IMR-90 (cell line): ENCODE results near the gene BSPH1. TPM values are rescaled to one million over a fixed set of nuclear protein-coding genes. Genes with fewer than 3 reads are reported as not detected.

Experiments
- ATAC-seq: fragments of 200-7000 bp; cut with Tn5 transposase; 2 replicates; pipeline ENCODE4 v1.9.1; 2020; ENCODE audit warnings: low read depth, mild to moderate bottlenecking, moderate library complexity
- BruUV-seq: library from RNA; stranded (reverse); fragments of 400-500 nt; replicated peaks from 2 replicates; lab custom pipeline; 2021; lab: Mats Ljungman, UMichigan
- CTCF ChIA-PET: fragments of 300-600 bp; formaldehyde crosslinking; extraction: SDS; loops from one replicate; lab custom pipeline; 2021; ENCODE audit warnings: antibody characterized with exemption; lab: Yijun Ruan, JAX
- POLR2A ChIA-PET: fragments of 300-600 bp; sonication (Branson Sonifier 250); formaldehyde crosslinking; loops from one replicate; lab custom pipeline; 2022; ENCODE audit warnings: antibody characterized with exemption; ENCODE audit not compliant: unreplicated experiment; lab: Charles Lee
- DNase-seq: peaks from one replicate; pipeline ENCODE4 v3.0.0; 2013
- H2AFZ ChIP-seq: replicated peaks from 2 replicates; pipeline ENCODE3; 2013; ENCODE audit warnings: low read length, mild to moderate bottlenecking; ENCODE audit not compliant: poor library complexity
- H2AK5ac ChIP-seq: 2 replicates; pipeline ENCODE4 v1.6.1; 2013; ENCODE audit warnings: low read depth, low read length, inconsistent platforms
- H2AK9ac ChIP-seq: replicated peaks from 2 replicates; pipeline ENCODE3; 2013; ENCODE audit warnings: mild to moderate bottlenecking, low read depth, low read length, moderate library complexity; ENCODE audit not compliant: poor library complexity
- H2BK120ac ChIP-seq: 2 replicates; pipeline ENCODE4 v1.6.1; 2013; ENCODE audit warnings: low read depth, low read length, inconsistent platforms
- H2BK15ac ChIP-seq: 3 replicates; pipeline ENCODE4 v1.6.1; 2013; ENCODE audit warnings: low read depth, low read length, inconsistent platforms
- H2BK20ac ChIP-seq: 2 replicates; pipeline ENCODE4 v1.6.1; 2013; ENCODE audit warnings: low read depth, mild to moderate bottlenecking, inconsistent platforms, low read length, moderate library complexity
- H2BK5ac ChIP-seq: 2 replicates; pipeline ENCODE4 v1.6.1; 2013; ENCODE audit warnings: mild to moderate bottlenecking, low read depth, low read length, inconsistent platforms; ENCODE audit not compliant: poor library complexity, severe bottlenecking
- H3K14ac ChIP-seq: replicated peaks from 2 replicates; pipeline ENCODE4 v1.6.1; 2013; ENCODE audit warnings: low read depth, low read length, inconsistent platforms
- H3K18ac ChIP-seq: 2 replicates; pipeline ENCODE4 v1.6.1; 2013; ENCODE audit warnings: low read depth, low read length, control low read depth
- H3K23ac ChIP-seq: 2 replicates; pipeline ENCODE4 v1.6.1; 2013; ENCODE audit warnings: low read depth, low read length, inconsistent platforms
- H3K27ac ChIP-seq: 2 replicates; pipeline ENCODE4 v1.5.1; 2013; ENCODE audit warnings: mild to moderate bottlenecking, control low read depth, low read length; ENCODE audit not compliant: insufficient read depth
- H3K27me3 ChIP-seq: 2 replicates; pipeline ENCODE4 v1.6.1; 2013; ENCODE audit warnings: low read length; ENCODE audit not compliant: control insufficient read depth, insufficient read depth
- H3K36me3 ChIP-seq: 2 replicates; pipeline ENCODE4 v1.6.1; 2013; ENCODE audit warnings: low read length, mixed read lengths; ENCODE audit not compliant: control insufficient read depth, insufficient read depth
- H3K4ac ChIP-seq: 2 replicates; pipeline ENCODE4 v1.6.1; 2013; ENCODE audit warnings: low read depth, low read length, inconsistent platforms
- H3K4me1 ChIP-seq: 2 replicates; pipeline ENCODE4 v1.6.1; 2013; ENCODE audit warnings: low read length, mixed read lengths; ENCODE audit not compliant: control insufficient read depth, insufficient read depth
- H3K4me2 ChIP-seq: 2 replicates; pipeline ENCODE4 v1.6.1; 2013; ENCODE audit warnings: low read depth, mild to moderate bottlenecking, control low read depth, low read length, moderate library complexity
- H3K4me3 ChIP-seq: 2 replicates; pipeline ENCODE4 v1.5.1; 2013; ENCODE audit warnings: low read depth, mild to moderate bottlenecking, control low read depth, low read length, moderate library complexity; ENCODE audit not compliant: insufficient read depth
- H3K56ac ChIP-seq: 2 replicates; pipeline ENCODE4 v1.6.1; 2013; ENCODE audit warnings: low read length, inconsistent platforms; ENCODE audit not compliant: insufficient read depth; ENCODE audit errors: extremely low read depth
- H3K79me1 ChIP-seq, 2 experiments: 2 replicates each; pipeline ENCODE4 v1.6.1; 2013; ENCODE audit warnings: low read length in 2 of 2, inconsistent platforms in 1 of 2, low read depth in 1 of 2
- H3K9ac ChIP-seq: 2 replicates; pipeline ENCODE4 v1.6.1; 2013; ENCODE audit warnings: low read depth, low read length, control low read depth
- H3K9me1 ChIP-seq: 2 replicates; pipeline ENCODE4 v1.6.1; 2013; ENCODE audit warnings: low read length, inconsistent platforms; ENCODE audit not compliant: insufficient read depth
- H3K9me3 ChIP-seq: 2 replicates; pipeline ENCODE4 v1.6.1; 2013; ENCODE audit warnings: low read length; ENCODE audit not compliant: control insufficient read depth, insufficient read depth
- H4K20me1 ChIP-seq: 2 replicates; pipeline ENCODE4 v1.6.1; 2013; ENCODE audit warnings: low read length, inconsistent platforms; ENCODE audit not compliant: insufficient read depth
- H4K5ac ChIP-seq: 2 replicates; pipeline ENCODE4 v1.6.1; 2013; ENCODE audit warnings: mild to moderate bottlenecking, low read depth, low read length, control low read depth
- H4K8ac ChIP-seq, 2 experiments: 2 replicates each; pipeline ENCODE4 v1.6.1; 2013; ENCODE audit warnings: low read depth in 2 of 2, low read length in 2 of 2, control low read depth in 1 of 2, inconsistent platforms in 1 of 2
- H4K91ac ChIP-seq: 2 replicates; pipeline ENCODE4 v1.6.1; 2013; ENCODE audit warnings: low read depth, low read length, inconsistent platforms; ENCODE audit not compliant: insufficient read depth
- BHLHE40 ChIP-seq: fragments of 150-350 bp; IDR thresholded peaks from 2 replicates; pipeline ENCODE4 v1.6.1; 2016; ENCODE audit warnings: mild to moderate bottlenecking, low read depth, low read length
- CEBPB ChIP-seq: IDR thresholded peaks from 2 replicates; pipeline ENCODE4 v1.6.1; 2012; ENCODE audit warnings: low read depth, low read length, improper control_type of control experiment
- CHD1 ChIP-seq: IDR thresholded peaks from 2 replicates; pipeline ENCODE4 v1.6.1; 2012; ENCODE audit warnings: low read depth, low read length, improper control_type of control experiment
- ELK1 ChIP-seq: fragments of 150-350 bp; IDR thresholded peaks from 2 replicates; pipeline ENCODE4 v1.6.1; 2016; ENCODE audit warnings: low read depth, mild to moderate bottlenecking, low read length, moderate library complexity, borderline replicate concordance
- FOS ChIP-seq: fragments of 150-350 bp; IDR thresholded peaks from 2 replicates; pipeline ENCODE4 v1.6.1; 2016; ENCODE audit warnings: low read depth, low read length
- MAFK ChIP-seq: IDR thresholded peaks from 2 replicates; pipeline ENCODE4 v1.6.1; 2012; ENCODE audit warnings: low read depth, low read length, improper control_type of control experiment
- MAZ ChIP-seq: IDR thresholded peaks from 2 replicates; pipeline ENCODE4 v1.6.1; 2012; ENCODE audit warnings: low read depth, mild to moderate bottlenecking, low read length, improper control_type of control experiment, moderate library complexity, borderline replicate concordance
- MXI1 ChIP-seq: IDR thresholded peaks from 2 replicates; pipeline ENCODE4 v1.6.1; 2012; ENCODE audit warnings: low read depth, mild to moderate bottlenecking, low read length, moderate library complexity, borderline replicate concordance
- NFE2L2 ChIP-seq: fragments of 150-350 bp; IDR thresholded peaks from 2 replicates; pipeline ENCODE4 v1.6.1; 2016; ENCODE audit warnings: low read depth, mild to moderate bottlenecking, low read length
- POLR2A ChIP-seq: IDR thresholded peaks from 2 replicates; pipeline ENCODE4 v1.6.1; 2012; ENCODE audit warnings: mild to moderate bottlenecking, low read depth, low read length
- RAD21 ChIP-seq: IDR thresholded peaks from 2 replicates; pipeline ENCODE4 v1.6.1; 2012; ENCODE audit warnings: low read length, improper control_type of control experiment
- RCOR1 ChIP-seq: IDR thresholded peaks from 2 replicates; pipeline ENCODE4 v1.6.1; 2012; ENCODE audit warnings: mild to moderate bottlenecking, low read length, improper control_type of control experiment; ENCODE audit not compliant: insufficient replicate concordance
- RFX5 ChIP-seq: IDR thresholded peaks from 2 replicates; pipeline ENCODE4 v1.8.0; 2012; ENCODE audit warnings: low read depth, mild to moderate bottlenecking, low read length, moderate library complexity
- SMC3 ChIP-seq: fragments of 150-350 bp; IDR thresholded peaks from 2 replicates; pipeline ENCODE4 v1.6.1; 2016; ENCODE audit warnings: low read depth, mild to moderate bottlenecking, antibody characterized with exemption, low read length, moderate library complexity
- WGBS, 2 experiments: methylation state at CpG; one replicate each; pipeline versions ENCODE4 v1.1.5 to v1.1.7; 2013; ENCODE audit warnings: missing lambda C conversion rate in 2 of 2; ENCODE audit not compliant: insufficient read length in 1 of 2; ENCODE audit errors: extremely low coverage in 2 of 2; 5-methylcytosine and 5-hydroxymethylcytosine counted together
- dilution Hi-C: fragments of 300-500 bp; cut with HindIII; formaldehyde crosslinking; loops from one replicate; pipeline ENCODE4 v1.14.3; 2018; ENCODE audit warnings: low sequenced_read_pairs; ENCODE audit not compliant: unreplicated experiment
- in situ Hi-C: fragments of 300-500 bp; cut with MboI; formaldehyde crosslinking; loops from 3 replicates; pipeline ENCODE4 v1.14.3; 2019; ENCODE audit warnings: low sequenced_read_pairs, inconsistent platforms, mixed read lengths
- intact Hi-C: fragments of 100-400 bp; cut with micrococcal nuclease; formaldehyde crosslinking; loops from 2 replicates; pipeline ENCODE4 v1.10.0; 2022
- polyA plus RNA-seq, 3 experiments: library from polyadenylated mRNA; depleted of rRNA; stranded (reverse); fragments of >200 nt; gene quantifications; 2 replicates each; pipeline ENCODE4 v1.2.3, GENCODE V29; 2012; ENCODE audit warnings: low replicate concordance in 1 of 3
- total RNA-seq: library from RNA; depleted of rRNA; stranded (reverse); fragments of >200 nt; gene quantifications from 2 replicates; pipeline ENCODE4 v1.2.3, GENCODE V29; 2012
- TF ChIP-seq, protein P1 (sequence below): conservative IDR thresholded peaks from 2 replicates; pipeline ENCODE4 v1.5.1; 2012; ENCODE audit warnings: mild to moderate bottlenecking, low read depth, low read length, improper control_type of control experiment
- TF ChIP-seq, protein P2 (sequence below): fragments of 150-350 bp; IDR thresholded peaks from 2 replicates; pipeline ENCODE4 v1.6.1; 2017; ENCODE audit warnings: mild to moderate bottlenecking, antibody characterized with exemption, low read length, low read depth

Gene BSPH1
- total and polyA plus RNA-seq, 2 of the 4 experiments (the other 2 are of a cell fraction): not detected

- H4K20me1 ChIP-seq: no peaks in the 10 kb centered on the region
- no peak overlapping the region for H3K18ac ChIP-seq
- H3K36me3 ChIP-seq: no peaks in the 10 kb centered on the region
- H2BK15ac ChIP-seq: no peak overlapping the region
- no peak overlapping the region for H2BK5ac ChIP-seq
- TF ChIP-seq FOS (no peak), ELK1 (no peak), NFE2L2 (no peak), CEBPB (no peak), POLR2A (no peak), CHD1 (no peak), RCOR1 (no peak), MAFK (no peak), SMC3 (no peak), RFX5 (no peak), MXI1 (no peak), BHLHE40 (no peak), RAD21 (no peak), MAZ (no peak)
- TF ChIP-seq, protein P1, sequence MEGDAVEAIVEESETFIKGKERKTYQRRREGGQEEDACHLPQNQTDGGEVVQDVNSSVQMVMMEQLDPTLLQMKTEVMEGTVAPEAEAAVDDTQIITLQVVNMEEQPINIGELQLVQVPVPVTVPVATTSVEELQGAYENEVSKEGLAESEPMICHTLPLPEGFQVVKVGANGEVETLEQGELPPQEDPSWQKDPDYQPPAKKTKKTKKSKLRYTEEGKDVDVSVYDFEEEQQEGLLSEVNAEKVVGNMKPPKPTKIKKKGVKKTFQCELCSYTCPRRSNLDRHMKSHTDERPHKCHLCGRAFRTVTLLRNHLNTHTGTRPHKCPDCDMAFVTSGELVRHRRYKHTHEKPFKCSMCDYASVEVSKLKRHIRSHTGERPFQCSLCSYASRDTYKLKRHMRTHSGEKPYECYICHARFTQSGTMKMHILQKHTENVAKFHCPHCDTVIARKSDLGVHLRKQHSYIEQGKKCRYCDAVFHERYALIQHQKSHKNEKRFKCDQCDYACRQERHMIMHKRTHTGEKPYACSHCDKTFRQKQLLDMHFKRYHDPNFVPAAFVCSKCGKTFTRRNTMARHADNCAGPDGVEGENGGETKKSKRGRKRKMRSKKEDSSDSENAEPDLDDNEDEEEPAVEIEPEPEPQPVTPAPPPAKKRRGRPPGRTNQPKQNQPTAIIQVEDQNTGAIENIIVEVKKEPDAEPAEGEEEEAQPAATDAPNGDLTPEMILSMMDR: no peak
- TF ChIP-seq, protein P2, sequence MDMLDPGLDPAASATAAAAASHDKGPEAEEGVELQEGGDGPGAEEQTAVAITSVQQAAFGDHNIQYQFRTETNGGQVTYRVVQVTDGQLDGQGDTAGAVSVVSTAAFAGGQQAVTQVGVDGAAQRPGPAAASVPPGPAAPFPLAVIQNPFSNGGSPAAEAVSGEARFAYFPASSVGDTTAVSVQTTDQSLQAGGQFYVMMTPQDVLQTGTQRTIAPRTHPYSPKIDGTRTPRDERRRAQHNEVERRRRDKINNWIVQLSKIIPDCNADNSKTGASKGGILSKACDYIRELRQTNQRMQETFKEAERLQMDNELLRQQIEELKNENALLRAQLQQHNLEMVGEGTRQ: no peak
- no peak overlapping the region for H2BK120ac ChIP-seq
- WGBS, 2 experiments: no CpG with 5 or more reads among the region's 3 CpGs
- H3K14ac ChIP-seq: no peak overlapping the region
- DNase-seq: no peak
- H2AK5ac ChIP-seq: no peak overlapping the region
- H3K27ac ChIP-seq: no peak overlapping the region
- no peaks in the 10 kb centered on the region for H3K79me1 ChIP-seq
- no peaks in the 10 kb centered on the region for H3K9me3 ChIP-seq
- H3K4me3 ChIP-seq: no peak overlapping the region
- no peak overlapping the region for H3K4me2 ChIP-seq
- dilution Hi-C loops (no loop called here), in situ Hi-C loops (no loop called here), intact Hi-C loops (no loop called here)
- POLR2A ChIA-PET: no interaction called here
- no peak overlapping the region for H4K5ac ChIP-seq
- no peak overlapping the region for H2AK9ac ChIP-seq
- no peaks in the 10 kb centered on the region for H3K4me1 ChIP-seq
- H3K9me1 ChIP-seq: no peaks in the 10 kb centered on the region
- BruUV-seq: no TSS peak
- H3K9ac ChIP-seq: no peak overlapping the region
- CTCF ChIA-PET: no interaction called here
- H2AFZ ChIP-seq: no peak overlapping the region
- no peak overlapping the region for H2BK20ac ChIP-seq
- no peak overlapping the region for H3K56ac ChIP-seq
- H3K27me3 ChIP-seq: no peaks in the 10 kb centered on the region; the same call in 1 of the 2 replicates
- no peak overlapping the region for H3K23ac ChIP-seq
- H4K8ac ChIP-seq: no peak overlapping the region
- H3K4ac ChIP-seq: no peak overlapping the region
- H4K91ac ChIP-seq: no peak overlapping the region
- no peak for ATAC-seq
Measured at GRCh38 chr19:48020686-48021085, 28.7 kb upstream of the BSPH1 start.
